IMR-90 (cell line): ENCODE data around the gene RHOXF1.

ENCODE experiments used
- BHLHE40 ChIP-seq: fragments of 150-350 bp; IDR thresholded peaks from 2 replicates; pipeline ENCODE4 v1.6.1; 2016; ENCODE audit warnings: mild to moderate bottlenecking, low read depth, low read length
- FOS ChIP-seq: fragments of 150-350 bp; IDR thresholded peaks from 2 replicates; pipeline ENCODE4 v1.6.1; 2016; ENCODE audit warnings: low read depth, low read length
- MAFK ChIP-seq: IDR thresholded peaks from 2 replicates; pipeline ENCODE4 v1.6.1; 2012; ENCODE audit warnings: low read depth, low read length, improper control_type of control experiment
- MAZ ChIP-seq: IDR thresholded peaks from 2 replicates; pipeline ENCODE4 v1.6.1; 2012; ENCODE audit warnings: low read depth, mild to moderate bottlenecking, low read length, improper control_type of control experiment, moderate library complexity, borderline replicate concordance
- MXI1 ChIP-seq: IDR thresholded peaks from 2 replicates; pipeline ENCODE4 v1.6.1; 2012; ENCODE audit warnings: low read depth, mild to moderate bottlenecking, low read length, moderate library complexity, borderline replicate concordance
- POLR2A ChIP-seq: IDR thresholded peaks from 2 replicates; pipeline ENCODE4 v1.6.1; 2012; ENCODE audit warnings: mild to moderate bottlenecking, low read depth, low read length
- RAD21 ChIP-seq: IDR thresholded peaks from 2 replicates; pipeline ENCODE4 v1.6.1; 2012; ENCODE audit warnings: low read length, improper control_type of control experiment
- RCOR1 ChIP-seq: IDR thresholded peaks from 2 replicates; pipeline ENCODE4 v1.6.1; 2012; ENCODE audit warnings: mild to moderate bottlenecking, low read length, improper control_type of control experiment; ENCODE audit not compliant: insufficient replicate concordance
- RFX5 ChIP-seq: IDR thresholded peaks from 2 replicates; pipeline ENCODE4 v1.8.0; 2012; ENCODE audit warnings: low read depth, mild to moderate bottlenecking, low read length, moderate library complexity
- SMC3 ChIP-seq: fragments of 150-350 bp; IDR thresholded peaks from 2 replicates; pipeline ENCODE4 v1.6.1; 2016; ENCODE audit warnings: low read depth, mild to moderate bottlenecking, antibody characterized with exemption, low read length, moderate library complexity
- TF ChIP-seq, protein P1 (sequence below): conservative IDR thresholded peaks from 2 replicates; pipeline ENCODE4 v1.5.1; 2012; ENCODE audit warnings: mild to moderate bottlenecking, low read depth, low read length, improper control_type of control experiment
- TF ChIP-seq, protein P2 (sequence below): fragments of 150-350 bp; IDR thresholded peaks from 2 replicates; pipeline ENCODE4 v1.6.1; 2017; ENCODE audit warnings: mild to moderate bottlenecking, antibody characterized with exemption, low read length, low read depth
- TF ChIP-seq, protein P3 (sequence below): fragments of 150-350 bp; IDR thresholded peaks from 2 replicates; pipeline ENCODE4 v1.6.1; 2016; ENCODE audit warnings: low read depth, mild to moderate bottlenecking, low read length, moderate library complexity, borderline replicate concordance

DNA sequence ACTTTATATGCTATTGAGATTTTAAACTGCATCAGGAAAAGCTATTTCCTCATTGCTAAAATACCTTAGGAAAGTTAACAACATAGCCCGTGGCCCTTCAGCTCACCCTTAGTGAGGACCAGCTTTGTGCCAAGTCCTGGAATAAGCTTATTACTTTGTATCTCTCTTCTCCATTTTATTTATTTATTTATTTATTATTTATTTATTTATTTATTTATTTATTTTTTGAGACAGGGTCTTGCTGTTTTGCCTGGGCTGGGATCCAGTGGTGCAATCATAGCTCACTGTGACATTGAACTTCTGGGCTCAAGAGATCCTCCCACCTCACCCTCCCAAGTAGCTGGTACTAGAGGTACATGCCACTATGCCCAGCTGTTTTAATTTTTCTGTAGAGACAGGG, 6.3 kb downstream of the RHOXF1 start:
- TF ChIP-seq POLR2A = no peak
- TF ChIP-seq, protein P1, sequence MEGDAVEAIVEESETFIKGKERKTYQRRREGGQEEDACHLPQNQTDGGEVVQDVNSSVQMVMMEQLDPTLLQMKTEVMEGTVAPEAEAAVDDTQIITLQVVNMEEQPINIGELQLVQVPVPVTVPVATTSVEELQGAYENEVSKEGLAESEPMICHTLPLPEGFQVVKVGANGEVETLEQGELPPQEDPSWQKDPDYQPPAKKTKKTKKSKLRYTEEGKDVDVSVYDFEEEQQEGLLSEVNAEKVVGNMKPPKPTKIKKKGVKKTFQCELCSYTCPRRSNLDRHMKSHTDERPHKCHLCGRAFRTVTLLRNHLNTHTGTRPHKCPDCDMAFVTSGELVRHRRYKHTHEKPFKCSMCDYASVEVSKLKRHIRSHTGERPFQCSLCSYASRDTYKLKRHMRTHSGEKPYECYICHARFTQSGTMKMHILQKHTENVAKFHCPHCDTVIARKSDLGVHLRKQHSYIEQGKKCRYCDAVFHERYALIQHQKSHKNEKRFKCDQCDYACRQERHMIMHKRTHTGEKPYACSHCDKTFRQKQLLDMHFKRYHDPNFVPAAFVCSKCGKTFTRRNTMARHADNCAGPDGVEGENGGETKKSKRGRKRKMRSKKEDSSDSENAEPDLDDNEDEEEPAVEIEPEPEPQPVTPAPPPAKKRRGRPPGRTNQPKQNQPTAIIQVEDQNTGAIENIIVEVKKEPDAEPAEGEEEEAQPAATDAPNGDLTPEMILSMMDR = no peak
- TF ChIP-seq BHLHE40 = no peak
- no peak for TF ChIP-seq SMC3
- TF ChIP-seq MAFK = no peak
- no peak for TF ChIP-seq MAZ
- no peak for TF ChIP-seq FOS
- TF ChIP-seq RAD21 = no peak
- no peak for TF ChIP-seq RCOR1
- TF ChIP-seq, protein P2, sequence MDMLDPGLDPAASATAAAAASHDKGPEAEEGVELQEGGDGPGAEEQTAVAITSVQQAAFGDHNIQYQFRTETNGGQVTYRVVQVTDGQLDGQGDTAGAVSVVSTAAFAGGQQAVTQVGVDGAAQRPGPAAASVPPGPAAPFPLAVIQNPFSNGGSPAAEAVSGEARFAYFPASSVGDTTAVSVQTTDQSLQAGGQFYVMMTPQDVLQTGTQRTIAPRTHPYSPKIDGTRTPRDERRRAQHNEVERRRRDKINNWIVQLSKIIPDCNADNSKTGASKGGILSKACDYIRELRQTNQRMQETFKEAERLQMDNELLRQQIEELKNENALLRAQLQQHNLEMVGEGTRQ = no peak
- TF ChIP-seq MXI1 = no peak
- TF ChIP-seq, protein P3, sequence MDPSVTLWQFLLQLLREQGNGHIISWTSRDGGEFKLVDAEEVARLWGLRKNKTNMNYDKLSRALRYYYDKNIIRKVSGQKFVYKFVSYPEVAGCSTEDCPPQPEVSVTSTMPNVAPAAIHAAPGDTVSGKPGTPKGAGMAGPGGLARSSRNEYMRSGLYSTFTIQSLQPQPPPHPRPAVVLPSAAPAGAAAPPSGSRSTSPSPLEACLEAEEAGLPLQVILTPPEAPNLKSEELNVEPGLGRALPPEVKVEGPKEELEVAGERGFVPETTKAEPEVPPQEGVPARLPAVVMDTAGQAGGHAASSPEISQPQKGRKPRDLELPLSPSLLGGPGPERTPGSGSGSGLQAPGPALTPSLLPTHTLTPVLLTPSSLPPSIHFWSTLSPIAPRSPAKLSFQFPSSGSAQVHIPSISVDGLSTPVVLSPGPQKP = no peak
- TF ChIP-seq RFX5 = no peak
